BE2C (cell line): ENCODE measurements around the gene MOK.

Experiments
- DNase-seq: peaks from one replicate; pipeline ENCODE4 v3.0.0-alpha.2; 2020
- H3K27me3 ChIP-seq: fragments of 250-450 bp; sonication (Bioruptor Pico); 2 replicates; pipeline ENCODE4 v1.5.1; 2020; ENCODE audit warnings: mild to moderate bottlenecking
- H3K36me3 ChIP-seq: fragments of 250-450 bp; sonication (Bioruptor Pico); 2 replicates; pipeline ENCODE4 v1.5.1; 2020; ENCODE audit warnings: mild to moderate bottlenecking
- H3K4me1 ChIP-seq: fragments of 250-450 bp; sonication (Bioruptor Pico); 2 replicates; pipeline ENCODE4 v1.5.1; 2020
- H3K4me3 ChIP-seq: 2 replicates; pipeline ENCODE4 v1.5.1; 2011; ENCODE audit warnings: low read depth, low read length
- H3K9me3 ChIP-seq: fragments of 250-450 bp; sonication (Bioruptor Pico); 2 replicates; pipeline ENCODE4 v1.5.1; 2020
- TF ChIP-seq, protein P1 (sequence below): IDR thresholded peaks from 2 replicates; pipeline ENCODE4 v1.5.1; 2012; ENCODE audit warnings: mild to moderate bottlenecking, low read depth, low read length

The MOK gene

GRCh38 chr14:102258136-102258535, 46.8 kb downstream of the MOK start:
- Histone ChIP-seq H3K4me3 (no peak overlapping the region), H3K4me1 (peaks cover 4% of the 10 kb centered on the region; the same call in 1 of the 2 replicates), H3K27me3 (no peaks in the 10 kb centered on the region), H3K36me3 (no peaks in the 10 kb centered on the region), H3K9me3 (no peaks in the 10 kb centered on the region)
- TF ChIP-seq, protein P1, sequence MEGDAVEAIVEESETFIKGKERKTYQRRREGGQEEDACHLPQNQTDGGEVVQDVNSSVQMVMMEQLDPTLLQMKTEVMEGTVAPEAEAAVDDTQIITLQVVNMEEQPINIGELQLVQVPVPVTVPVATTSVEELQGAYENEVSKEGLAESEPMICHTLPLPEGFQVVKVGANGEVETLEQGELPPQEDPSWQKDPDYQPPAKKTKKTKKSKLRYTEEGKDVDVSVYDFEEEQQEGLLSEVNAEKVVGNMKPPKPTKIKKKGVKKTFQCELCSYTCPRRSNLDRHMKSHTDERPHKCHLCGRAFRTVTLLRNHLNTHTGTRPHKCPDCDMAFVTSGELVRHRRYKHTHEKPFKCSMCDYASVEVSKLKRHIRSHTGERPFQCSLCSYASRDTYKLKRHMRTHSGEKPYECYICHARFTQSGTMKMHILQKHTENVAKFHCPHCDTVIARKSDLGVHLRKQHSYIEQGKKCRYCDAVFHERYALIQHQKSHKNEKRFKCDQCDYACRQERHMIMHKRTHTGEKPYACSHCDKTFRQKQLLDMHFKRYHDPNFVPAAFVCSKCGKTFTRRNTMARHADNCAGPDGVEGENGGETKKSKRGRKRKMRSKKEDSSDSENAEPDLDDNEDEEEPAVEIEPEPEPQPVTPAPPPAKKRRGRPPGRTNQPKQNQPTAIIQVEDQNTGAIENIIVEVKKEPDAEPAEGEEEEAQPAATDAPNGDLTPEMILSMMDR, result no peak
- DNase-seq, result no peak

GRCh38 chr14:102256716-102257115, 48.2 kb downstream of the MOK start:
- Histone ChIP-seq H3K27me3 (no peaks in the 10 kb centered on the region), H3K9me3 (no peaks in the 10 kb centered on the region), H3K4me1 (no peaks in the 10 kb centered on the region), H3K36me3 (no peaks in the 10 kb centered on the region), H3K4me3 (no peak overlapping the region)
- no peak for DNase-seq
- TF ChIP-seq, protein P1, result no peak

DNA sequence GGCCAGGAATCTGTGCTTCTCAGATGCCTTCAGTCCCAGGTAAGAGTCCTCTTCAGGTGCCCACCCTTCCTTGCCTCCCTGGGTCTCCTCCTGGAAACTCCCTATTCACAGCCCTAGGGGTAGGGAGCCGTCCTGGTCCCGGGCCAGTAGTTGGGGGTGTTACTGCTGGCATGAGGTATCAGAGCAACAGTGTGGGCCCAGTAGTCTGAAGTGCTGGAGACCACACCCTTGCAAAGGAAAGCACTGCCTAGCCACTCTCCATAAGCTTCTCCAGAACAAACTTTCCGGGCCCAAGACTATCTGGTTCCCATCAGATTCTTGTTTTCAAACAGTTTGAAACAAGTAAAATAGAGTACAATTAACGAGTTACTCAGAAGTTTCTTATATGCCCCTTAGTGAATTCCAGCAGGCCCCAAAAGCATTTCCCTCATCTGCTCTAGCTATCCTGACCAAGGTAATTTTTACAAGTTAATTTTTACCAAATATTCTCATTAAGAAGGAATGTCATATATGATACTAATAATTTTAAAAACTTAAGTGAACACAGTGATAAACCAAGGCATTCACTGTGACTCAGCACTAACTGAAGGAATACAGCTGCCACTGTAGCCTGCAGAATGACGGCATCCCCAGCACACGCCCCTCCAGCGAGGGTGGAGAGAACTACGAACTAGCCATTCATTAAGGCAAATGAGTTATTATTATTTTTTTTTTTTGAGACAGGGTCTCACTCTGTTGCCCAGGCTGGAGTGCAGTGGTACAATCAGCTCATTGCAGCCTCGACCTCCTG, 49.4 kb downstream of the MOK start:
- H3K27me3 ChIP-seq, result no peaks in the 10 kb centered on the region
- no peak for DNase-seq
- TF ChIP-seq, protein P1, result no peak
- H3K9me3 ChIP-seq, result no peaks in the 10 kb centered on the region
- H3K36me3 ChIP-seq, result no peaks in the 10 kb centered on the region
- H3K4me3 ChIP-seq, result no peak overlapping the region
- H3K4me1 ChIP-seq, result no peaks in the 10 kb centered on the region

- Histone ChIP-seq H3K36me3 (no peaks in the 10 kb centered on the region), H3K27me3 (no peaks in the 10 kb centered on the region), H3K9me3 (no peaks in the 10 kb centered on the region), H3K4me3 (no peak overlapping the region), H3K4me1 (no peaks in the 10 kb centered on the region)
- no peak for DNase-seq
- TF ChIP-seq, protein P1, result no peak
Observed at GRCh38 chr14:102252834-102253801, 51.8 kb downstream of the MOK start.

DNA sequence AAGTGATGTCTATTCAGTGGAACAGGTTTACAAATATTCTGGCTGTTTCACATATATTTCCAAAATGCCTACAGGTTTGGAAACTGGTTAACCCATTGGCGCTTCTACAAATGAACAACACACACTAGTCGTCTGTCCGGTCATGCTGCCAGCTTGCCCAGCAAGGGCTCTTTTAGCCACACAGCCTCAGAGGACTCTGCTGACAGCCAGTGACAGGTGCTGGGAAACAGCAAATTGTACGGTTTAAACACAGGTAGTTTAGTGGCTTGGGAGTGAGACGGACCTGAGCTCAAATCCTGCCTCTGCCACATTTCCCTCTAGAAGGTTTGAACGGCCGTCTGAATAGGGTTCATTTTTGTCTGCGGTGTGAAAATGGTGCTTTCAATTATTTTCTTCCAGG, 53.8 kb downstream of the MOK start:
- H3K4me3 ChIP-seq, result no peak overlapping the region
- no peaks in the 10 kb centered on the region for H3K9me3 ChIP-seq
- no peaks in the 10 kb centered on the region for H3K27me3 ChIP-seq
- TF ChIP-seq, protein P1, result no peak
- H3K4me1 ChIP-seq, result no peaks in the 10 kb centered on the region
- H3K36me3 ChIP-seq, result no peaks in the 10 kb centered on the region
- DNase-seq, result no peak

DNA sequence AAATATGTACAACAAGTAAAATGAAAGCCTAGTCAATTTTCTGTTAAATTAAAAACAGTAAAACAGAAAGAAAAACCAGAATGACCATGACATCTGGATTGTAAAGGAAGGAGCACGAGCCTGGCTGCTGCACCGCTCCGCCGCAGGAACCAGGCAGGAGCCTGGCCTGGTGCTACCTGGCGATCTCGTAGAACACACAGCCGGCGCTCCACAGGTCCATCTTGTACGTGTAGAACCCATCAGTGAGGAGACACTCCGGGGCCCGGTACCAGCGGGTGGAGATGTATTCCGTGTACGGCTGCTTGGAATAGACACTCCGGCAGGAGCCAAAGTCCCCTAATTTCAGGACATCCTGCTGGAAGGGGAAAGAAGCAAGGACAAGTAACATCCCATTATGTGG, 54.3 kb downstream of the MOK start:
- H3K36me3 ChIP-seq, result no peaks in the 10 kb centered on the region
- no peaks in the 10 kb centered on the region for H3K4me1 ChIP-seq
- H3K9me3 ChIP-seq, result no peaks in the 10 kb centered on the region
- no peak overlapping the region for H3K4me3 ChIP-seq
- DNase-seq, result no peak
- H3K27me3 ChIP-seq, result no peaks in the 10 kb centered on the region
- TF ChIP-seq, protein P1, result no peak
